GM19452 (cell line): Measurements from ENCODE around the gene CAPN10.

Experiments used
- ATAC-seq: cut with Tn5 transposase; IDR thresholded peaks from one replicate; pipeline ENCODE4 v1.9.1; 2021; ENCODE audit not compliant: unreplicated experiment

CAPN10 gene

GRCh38 chr2:240573516-240574385 lies 12.8 kb upstream of the CAPN10 start:
- ATAC-seq: no peak

GRCh38 chr2:240574386-240575100 lies 12.0 kb upstream of the CAPN10 start:
- ATAC-seq: no peak

GRCh38 chr2:240575101-240575965 lies 11.2 kb upstream of the CAPN10 start:
- ATAC-seq: no peak

- ATAC-seq: no peak
These were observed 10.5 kb upstream of the CAPN10 start for GRCh38 chr2:240576036-240576435.

GRCh38 chr2:240576436-240577205 lies 9.9 kb upstream of the CAPN10 start:
- no peak for ATAC-seq

GRCh38 chr2:240577281-240578109 lies 9.0 kb upstream of the CAPN10 start:
- ATAC-seq: no peak

GRCh38 chr2:240578110-240578450 lies 8.5 kb upstream of the CAPN10 start:
- ATAC-seq: no peak

GRCh38 chr2:240578488-240578887 lies 8.0 kb upstream of the CAPN10 start:
- no peak for ATAC-seq

- no peak for ATAC-seq
These were observed 7.3 kb upstream of the CAPN10 start for GRCh38 chr2:240579071-240579762.

GRCh38 chr2:240579771-240580614 lies 6.5 kb upstream of the CAPN10 start:
- no peak for ATAC-seq

GRCh38 chr2:240581811-240582210 lies 4.7 kb upstream of the CAPN10 start:
- ATAC-seq: no peak

- ATAC-seq: no peak
These were observed 3.8 kb upstream of the CAPN10 start for GRCh38 chr2:240582781-240583180.

- ATAC-seq: no peak
These were observed 2.8 kb upstream of the CAPN10 start for GRCh38 chr2:240583774-240584173.

GRCh38 chr2:240584486-240585031 lies 2.0 kb upstream of the CAPN10 start:
- peak; percentile 54 for ATAC-seq

GRCh38 chr2:240585101-240585500 lies 1.4 kb upstream of the CAPN10 start:
- peak; percentile 31 for ATAC-seq

GRCh38 chr2:240585681-240586197 lies 795 bp upstream of the CAPN10 start:
- ATAC-seq: no peak

GRCh38 chr2:240586919-240587800 lies 626 bp downstream of the CAPN10 start:
- ATAC-seq: peak; percentile 1
